ENCODE data around the gene GCDH. TPM values are rescaled to one million over a fixed set of nuclear protein-coding genes. Genes with fewer than 3 reads are reported as not detected.

GCDH gene
- total RNA-seq, 2 donors from 2014 or later, result 41.5 to 77.2 TPM

DNA sequence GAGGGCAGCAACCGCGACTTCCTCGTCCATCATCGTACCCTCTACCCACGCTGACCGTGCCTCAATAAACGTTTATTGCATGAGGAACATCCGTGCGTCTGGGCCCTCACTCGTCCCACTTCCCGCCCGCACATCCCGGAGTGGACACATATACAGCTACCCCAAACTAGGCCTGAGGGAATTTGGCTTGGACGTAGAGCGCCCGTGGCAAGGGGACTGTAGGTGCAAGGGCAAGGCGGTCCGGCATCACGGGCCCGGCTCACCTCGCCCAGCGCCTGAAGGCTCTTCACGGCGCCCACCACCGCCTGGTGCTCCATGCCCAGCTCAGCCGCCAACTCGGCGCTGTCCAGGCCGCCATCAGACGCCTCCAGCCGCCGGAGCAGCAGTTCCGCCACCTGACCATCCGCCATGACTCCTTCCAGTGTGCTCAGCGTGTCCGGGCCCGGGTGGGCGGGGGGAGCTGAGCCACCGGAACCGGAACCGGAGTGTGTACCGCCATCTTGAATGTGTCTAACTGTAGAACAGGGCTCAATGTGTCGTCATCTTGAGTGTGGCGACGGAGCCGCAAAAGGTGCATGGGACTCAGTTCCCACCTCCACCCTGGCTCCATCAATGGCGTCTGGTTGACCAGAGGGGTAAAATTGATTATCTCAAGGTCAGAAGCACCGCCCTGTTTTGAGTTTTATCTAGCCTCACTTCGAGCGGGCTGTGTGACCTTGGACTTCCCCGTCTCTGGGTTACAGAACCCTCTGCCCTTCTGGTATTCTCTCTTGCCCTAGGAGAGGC, 42.5 kb downstream of the GCDH start, which contains the start of gene FARSA:
Gene FARSA, minus strand, starts transcription at position 425 of the 786 bp plus-strand sequence. Its CDS starts 15 bp downstream, at position 410.
- Mint-ChIP-seq H3K9me3 (no peaks in the 10 kb centered on the region), H3K27me3 (no peaks in the 10 kb centered on the region), H3K4me1 (ENCODE audit: low read depth in 2 of 2) (peaks cover 35 to 36% of the 10 kb centered on the region in 2 donors), H3K27ac (peak within 1 kb of the TSS; percentile 84 to 92), H3K4me3 (peak within 1 kb of the TSS; percentile 99), H3K36me3 (peaks cover 15% of the 10 kb centered on the region)
- ATAC-seq, result peak; percentile 78 to 84
- DNase-seq (ENCODE audit: low spot score), result peak; percentile 92

DNA sequence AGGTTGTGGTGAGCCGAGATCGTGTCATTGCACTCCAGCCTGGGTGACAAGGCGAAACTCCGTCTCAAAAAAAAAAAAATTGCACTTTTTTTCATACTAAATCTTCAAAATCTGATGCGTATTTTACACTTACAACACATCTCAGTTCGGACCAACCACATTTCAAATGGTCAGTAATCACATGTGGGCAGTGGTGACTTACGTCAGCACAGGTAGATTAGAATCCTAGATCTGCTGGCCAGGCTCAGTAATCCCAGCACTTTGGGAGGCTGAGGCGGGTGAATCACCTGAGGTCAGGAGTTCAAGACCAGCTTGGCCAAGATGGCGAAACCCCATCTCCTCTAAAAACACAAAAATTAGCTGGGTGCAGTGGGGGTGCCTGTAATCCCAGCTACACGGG, 44.1 kb downstream of the GCDH start:
- Mint-ChIP-seq H3K27me3 (no peaks in the 10 kb centered on the region), H3K9me3 (no peaks in the 10 kb centered on the region), H3K27ac (no peak overlapping the region), H3K4me3 (no peak overlapping the region), H3K36me3 (peaks cover 21% of the 10 kb centered on the region), H3K4me1 (ENCODE audit: low read depth in 2 of 2) (peaks cover 44 to 51% of the 10 kb centered on the region in 2 donors)
- DNase-seq (ENCODE audit: low spot score), result no peak
- ATAC-seq, result no peak

DNA sequence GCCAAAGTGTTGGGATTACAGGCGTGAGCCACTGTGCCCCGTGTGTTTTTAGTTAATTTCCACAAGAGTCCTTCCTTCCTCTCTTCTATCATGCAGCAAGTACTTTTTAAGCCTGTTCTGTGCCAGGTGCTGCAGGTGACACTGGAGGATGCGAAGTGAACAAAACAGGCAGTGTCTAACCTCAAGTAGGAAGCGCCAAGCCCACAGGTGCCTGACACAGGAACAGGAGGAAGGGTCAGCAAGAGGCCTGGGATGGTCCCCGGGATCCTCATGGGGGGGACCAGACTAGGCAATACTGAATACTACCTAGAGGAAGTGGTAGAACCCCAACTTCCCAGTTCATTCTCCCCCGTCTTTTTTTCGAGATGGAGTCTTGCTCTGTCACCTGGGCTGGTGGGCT, 45.6 kb downstream of the GCDH start:
- ATAC-seq (no peak), DNase-seq (ENCODE audit: low spot score) (no peak)
- Mint-ChIP-seq H3K36me3 (peaks cover 23% of the 10 kb centered on the region), H3K4me3 (no peak overlapping the region), H3K9me3 (no peaks in the 10 kb centered on the region), H3K27ac (peak overlapping the region in 1 of 2 donors; percentile 26), H3K4me1 (ENCODE audit: low read depth in 2 of 2) (peaks cover 51 to 58% of the 10 kb centered on the region in 2 donors), H3K27me3 (no peaks in the 10 kb centered on the region)

DNA sequence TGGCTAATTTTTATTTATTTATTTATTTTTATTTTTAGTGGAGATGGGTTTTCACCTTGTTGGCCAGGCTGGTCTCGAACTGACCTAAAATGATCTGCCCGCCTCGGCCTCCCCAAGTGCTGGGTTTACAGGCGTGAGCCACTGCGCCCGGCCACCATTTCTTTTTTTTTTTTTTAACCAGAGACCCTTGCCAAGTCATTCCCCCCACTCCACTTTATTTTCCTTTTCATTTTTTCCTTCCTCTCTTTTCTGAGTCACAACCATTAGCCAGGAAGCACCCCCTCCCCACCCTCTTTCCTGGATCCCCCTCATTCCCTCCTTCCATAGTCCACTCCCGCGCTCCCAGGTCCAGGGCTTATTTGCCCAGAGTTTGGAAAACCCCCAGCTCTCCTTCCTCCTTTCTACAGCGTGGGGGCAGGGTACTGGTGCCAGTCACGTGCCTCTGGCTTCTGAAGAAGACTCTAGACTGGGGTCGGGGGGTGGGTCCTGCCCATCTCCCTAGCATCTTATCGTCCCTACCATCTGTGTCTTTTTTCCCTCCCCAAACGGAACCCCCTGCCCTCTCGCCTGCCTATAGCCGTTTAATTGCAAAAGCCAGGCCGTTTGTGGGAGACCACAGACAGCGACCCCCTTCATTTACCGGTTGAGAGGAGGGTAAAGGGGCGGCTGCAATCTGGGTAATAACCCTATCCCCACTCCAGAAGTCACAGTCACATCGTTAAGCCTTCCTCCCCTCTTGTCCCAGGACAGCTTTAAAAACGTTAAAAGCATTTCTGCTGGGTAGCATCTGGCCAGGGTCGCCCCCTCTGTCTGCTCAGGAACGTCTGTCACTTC, 46.4 kb downstream of the GCDH start:
- peaks cover 27% of the 10 kb centered on the region for H3K36me3 Mint-ChIP-seq

DNA sequence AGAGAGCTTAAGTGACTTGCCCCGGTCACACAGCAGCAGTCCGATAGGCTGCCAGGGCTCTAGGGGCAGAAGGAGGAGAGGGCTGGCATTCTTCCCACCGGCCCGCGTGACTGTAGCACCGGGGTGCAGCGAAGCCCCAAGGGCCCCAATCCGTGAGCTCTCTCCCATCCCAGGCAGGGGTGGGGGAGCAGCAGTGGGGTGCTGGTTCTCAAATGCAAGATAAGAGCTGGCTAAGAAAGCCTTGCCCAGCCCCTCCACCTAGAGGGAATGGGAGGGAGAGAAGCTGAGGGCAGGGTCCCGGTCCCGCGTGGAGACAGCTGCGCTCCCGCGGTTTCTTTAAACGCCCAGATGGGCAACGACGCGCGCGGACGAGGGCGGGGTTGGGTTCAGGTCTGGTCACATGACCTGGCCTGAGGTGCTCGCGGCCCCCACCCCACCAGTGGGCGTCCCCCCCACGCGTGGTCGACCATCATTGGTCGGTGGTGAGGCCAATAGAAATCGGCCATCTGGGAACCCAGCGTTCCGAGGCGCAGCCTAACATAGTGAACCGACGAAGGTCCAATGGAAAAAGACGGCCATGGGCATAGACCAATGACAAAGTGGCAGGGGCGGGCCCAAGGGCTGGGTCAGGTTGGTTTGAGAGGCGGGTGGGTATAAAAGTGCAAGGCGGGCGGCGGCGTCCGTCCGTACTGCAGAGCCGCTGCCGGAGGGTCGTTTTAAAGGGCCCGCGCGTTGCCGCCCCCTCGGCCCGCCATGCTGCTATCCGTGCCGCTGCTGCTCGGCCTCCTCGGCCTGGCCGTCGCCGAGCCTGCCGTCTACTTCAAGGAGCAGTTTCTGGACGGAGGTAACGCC, 47.2 kb downstream of the GCDH start, which contains the start of gene CALR:
Gene CALR, plus strand, starts transcription at position 683 of the 852 bp plus-strand sequence. Its CDS starts 71 bp downstream, at position 754.
- Mint-ChIP-seq H3K27ac (peak within 1 kb of the TSS; percentile 96 to 98), H3K27me3 (no peaks in the 10 kb centered on the region), H3K36me3 (peaks cover 25% of the 10 kb centered on the region), H3K4me1 (ENCODE audit: low read depth in 2 of 2) (peaks cover 42 to 54% of the 10 kb centered on the region in 2 donors), H3K4me3 (peak within 1 kb of the TSS; percentile 97), H3K9me3 (no peaks in the 10 kb centered on the region)
- ATAC-seq, result peak; percentile 94 to 95
- peak; percentile 99 for DNase-seq (ENCODE audit: low spot score)

More for the DNA sequence above, 46.4 kb downstream of the GCDH start:
- DNase-seq (ENCODE audit: low spot score), result no peak
- peak overlapping the region; percentile 96 to 98 for H3K27ac Mint-ChIP-seq
- peak overlapping the region; percentile 97 for H3K4me3 Mint-ChIP-seq
- H3K27me3 Mint-ChIP-seq, result no peaks in the 10 kb centered on the region
- no peaks in the 10 kb centered on the region for H3K9me3 Mint-ChIP-seq
- ATAC-seq, result no peak
- H3K4me1 Mint-ChIP-seq (ENCODE audit: low read depth in 2 of 2), result peaks cover 49 to 58% of the 10 kb centered on the region in 2 donors

DNA sequence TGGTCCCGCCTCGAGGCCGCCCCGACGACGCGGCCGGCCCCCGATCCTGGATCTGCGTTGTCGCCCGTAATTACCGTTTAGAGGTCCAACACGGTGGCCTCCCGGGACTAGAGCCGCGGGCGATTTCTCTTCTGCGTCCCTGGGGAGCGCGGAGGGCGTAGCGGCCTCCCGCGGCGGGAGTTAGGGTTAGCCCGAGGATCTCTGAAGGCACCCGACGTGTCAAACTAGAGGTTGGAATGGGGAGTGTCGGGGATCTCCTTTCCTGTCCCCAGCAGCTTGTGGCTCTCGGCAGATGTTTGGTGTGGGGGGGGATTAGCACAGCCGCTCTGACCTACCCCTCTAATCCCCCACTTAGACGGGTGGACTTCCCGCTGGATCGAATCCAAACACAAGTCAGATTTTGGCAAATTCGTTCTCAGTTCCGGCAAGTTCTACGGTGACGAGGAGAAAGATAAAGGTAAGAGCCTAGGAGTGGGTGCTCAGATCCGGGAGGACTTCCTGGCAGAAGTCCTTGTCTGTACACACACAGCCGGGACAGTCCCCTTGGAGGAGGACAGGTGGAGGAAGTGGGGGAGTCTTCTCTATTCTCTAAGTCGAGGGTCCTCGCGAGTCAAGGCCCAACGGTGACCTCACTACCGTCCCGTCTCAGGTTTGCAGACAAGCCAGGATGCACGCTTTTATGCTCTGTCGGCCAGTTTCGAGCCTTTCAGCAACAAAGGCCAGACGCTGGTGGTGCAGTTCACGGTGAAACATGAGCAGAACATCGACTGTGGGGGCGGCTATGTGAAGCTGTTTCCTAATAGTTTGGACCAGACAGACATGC, 48.0 kb downstream of the GCDH start:
- peak; percentile 63 for DNase-seq (ENCODE audit: low spot score)
- Mint-ChIP-seq H3K27me3 (no peaks in the 10 kb centered on the region), H3K4me1 (ENCODE audit: low read depth in 2 of 2) (peaks cover 43 to 54% of the 10 kb centered on the region in 2 donors), H3K4me3 (peak overlapping the region; percentile 97), H3K9me3 (no peaks in the 10 kb centered on the region), H3K27ac (peak overlapping the region; percentile 96 to 98), H3K36me3 (peaks cover 30% of the 10 kb centered on the region)
- peak; percentile 2 to 11 for ATAC-seq

DNA sequence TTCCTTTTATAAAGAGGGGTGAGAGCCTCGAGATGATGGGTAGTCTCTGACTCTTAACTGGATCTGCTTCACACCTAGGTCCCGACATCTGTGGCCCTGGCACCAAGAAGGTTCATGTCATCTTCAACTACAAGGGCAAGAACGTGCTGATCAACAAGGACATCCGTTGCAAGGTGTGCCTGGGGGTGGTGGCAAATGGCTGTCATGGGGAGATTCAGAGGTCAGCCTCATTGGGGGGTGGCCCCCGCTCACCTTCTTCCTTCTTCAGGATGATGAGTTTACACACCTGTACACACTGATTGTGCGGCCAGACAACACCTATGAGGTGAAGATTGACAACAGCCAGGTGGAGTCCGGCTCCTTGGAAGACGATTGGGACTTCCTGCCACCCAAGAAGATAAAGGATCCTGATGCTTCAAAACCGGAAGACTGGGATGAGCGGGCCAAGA, 49.0 kb downstream of the GCDH start:
- H3K9me3 Mint-ChIP-seq, result no peaks in the 10 kb centered on the region
- DNase-seq (ENCODE audit: low spot score) (no peak), ATAC-seq (no peak)
- H3K4me3 Mint-ChIP-seq, result peak overlapping the region; percentile 97
- H3K27ac Mint-ChIP-seq, result peak overlapping the region; percentile 96 to 98
- no peaks in the 10 kb centered on the region for H3K27me3 Mint-ChIP-seq
- H3K36me3 Mint-ChIP-seq, result peaks cover 35% of the 10 kb centered on the region
- peaks cover 46 to 60% of the 10 kb centered on the region in 2 donors for H3K4me1 Mint-ChIP-seq (ENCODE audit: low read depth in 2 of 2)

DNA sequence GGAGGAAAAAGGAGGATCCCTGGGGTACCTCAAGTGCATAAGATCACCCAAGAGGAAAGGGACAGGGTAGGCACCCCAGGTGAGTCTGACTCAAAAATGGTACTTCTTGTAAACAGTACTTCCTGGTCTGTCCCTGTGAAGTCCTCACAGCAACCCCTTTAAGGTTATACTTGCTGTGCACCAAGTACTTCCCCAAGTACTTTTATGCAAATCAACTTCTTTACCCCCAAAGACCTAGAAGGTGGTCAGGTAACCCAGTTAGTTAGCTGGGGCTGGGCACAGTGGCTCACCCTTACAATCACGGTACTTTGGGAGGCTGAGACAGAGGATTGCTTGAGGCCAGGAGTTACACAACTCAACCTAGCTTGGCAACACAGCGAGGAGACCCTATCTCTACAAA, 49.9 kb downstream of the GCDH start:
- Mint-ChIP-seq H3K9me3 (no peaks in the 10 kb centered on the region), H3K4me1 (ENCODE audit: low read depth in 2 of 2) (peaks cover 51 to 68% of the 10 kb centered on the region in 2 donors), H3K27ac (peak overlapping the region; percentile 96 to 98), H3K27me3 (no peaks in the 10 kb centered on the region), H3K36me3 (peaks cover 41% of the 10 kb centered on the region), H3K4me3 (peak overlapping the region; percentile 97)
- no peak for DNase-seq (ENCODE audit: low spot score)
- no peak for ATAC-seq

DNA sequence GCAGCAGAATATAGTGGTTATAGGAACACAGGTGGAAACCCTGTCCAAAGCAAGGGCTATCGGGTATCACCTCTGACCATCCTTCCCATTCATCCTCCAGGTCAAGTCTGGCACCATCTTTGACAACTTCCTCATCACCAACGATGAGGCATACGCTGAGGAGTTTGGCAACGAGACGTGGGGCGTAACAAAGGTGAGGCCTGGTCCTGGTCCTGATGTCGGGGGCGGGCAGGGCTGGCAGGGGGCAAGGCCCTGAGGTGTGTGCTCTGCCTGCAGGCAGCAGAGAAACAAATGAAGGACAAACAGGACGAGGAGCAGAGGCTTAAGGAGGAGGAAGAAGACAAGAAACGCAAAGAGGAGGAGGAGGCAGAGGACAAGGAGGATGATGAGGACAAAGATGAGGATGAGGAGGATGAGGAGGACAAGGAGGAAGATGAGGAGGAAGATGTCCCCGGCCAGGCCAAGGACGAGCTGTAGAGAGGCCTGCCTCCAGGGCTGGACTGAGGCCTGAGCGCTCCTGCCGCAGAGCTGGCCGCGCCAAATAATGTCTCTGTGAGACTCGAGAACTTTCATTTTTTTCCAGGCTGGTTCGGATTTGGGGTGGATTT, 52.6 kb downstream of the GCDH start:
- Mint-ChIP-seq H3K36me3 (peaks cover 45% of the 10 kb centered on the region), H3K27me3 (no peaks in the 10 kb centered on the region), H3K4me3 (peak overlapping the region; percentile 71), H3K4me1 (ENCODE audit: low read depth in 2 of 2) (peaks cover 55 to 63% of the 10 kb centered on the region in 2 donors), H3K27ac (peak overlapping the region; percentile 91 to 95), H3K9me3 (no peaks in the 10 kb centered on the region)
- DNase-seq (ENCODE audit: low spot score) (no peak), ATAC-seq (no peak)

DNA sequence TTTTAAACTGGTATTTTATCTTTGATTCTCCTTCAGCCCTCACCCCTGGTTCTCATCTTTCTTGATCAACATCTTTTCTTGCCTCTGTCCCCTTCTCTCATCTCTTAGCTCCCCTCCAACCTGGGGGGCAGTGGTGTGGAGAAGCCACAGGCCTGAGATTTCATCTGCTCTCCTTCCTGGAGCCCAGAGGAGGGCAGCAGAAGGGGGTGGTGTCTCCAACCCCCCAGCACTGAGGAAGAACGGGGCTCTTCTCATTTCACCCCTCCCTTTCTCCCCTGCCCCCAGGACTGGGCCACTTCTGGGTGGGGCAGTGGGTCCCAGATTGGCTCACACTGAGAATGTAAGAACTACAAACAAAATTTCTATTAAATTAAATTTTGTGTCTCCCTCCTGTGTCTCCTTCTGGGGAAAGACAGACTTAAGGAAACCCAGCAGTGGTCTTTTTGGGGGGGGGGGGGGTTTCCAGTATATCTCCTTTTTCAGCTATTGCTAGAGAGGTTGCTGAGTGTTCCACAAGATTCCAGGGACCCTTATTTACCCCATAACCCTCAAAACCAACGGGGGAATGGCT, 53.2 kb downstream of the GCDH start:
- H3K4me3 Mint-ChIP-seq, result peak overlapping the region; percentile 93
- H3K4me1 Mint-ChIP-seq (ENCODE audit: low read depth in 2 of 2), result peaks cover 52 to 56% of the 10 kb centered on the region in 2 donors

DNA sequence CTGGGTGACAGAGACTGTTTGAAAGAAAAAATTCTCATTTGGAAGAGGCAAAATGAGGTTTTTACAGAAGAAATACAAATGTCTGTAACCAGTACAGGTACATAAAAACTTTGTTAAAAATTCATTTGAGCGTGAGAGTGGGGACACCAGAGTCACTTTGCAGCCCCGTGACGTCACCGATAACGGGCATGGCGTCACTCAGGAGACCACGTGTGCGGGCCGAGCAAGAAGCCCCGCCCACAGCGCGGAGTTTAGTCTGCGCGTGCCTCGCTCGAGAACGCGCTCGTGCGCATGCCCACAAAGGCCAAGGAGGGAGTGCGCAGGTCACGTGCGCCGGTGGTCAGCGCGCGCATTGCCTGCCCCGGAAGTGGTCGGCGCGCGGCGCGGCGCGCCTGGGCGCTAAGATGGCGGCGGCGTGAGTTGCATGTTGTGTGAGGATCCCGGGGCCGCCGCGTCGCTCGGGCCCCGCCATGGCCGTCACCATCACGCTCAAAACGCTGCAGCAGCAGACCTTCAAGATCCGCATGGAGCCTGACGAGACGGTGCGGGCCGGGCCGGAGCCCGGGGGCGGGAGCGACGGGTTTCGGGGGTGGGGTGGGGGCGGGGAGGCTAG, 54.6 kb downstream of the GCDH start, which contains the start of gene RAD23A:
Gene RAD23A, plus strand, starts transcription at position 384 of the 613 bp plus-strand sequence. Its CDS starts 87 bp downstream, at position 471.
- H3K9me3 Mint-ChIP-seq, result no peaks in the 10 kb centered on the region
- H3K36me3 Mint-ChIP-seq, result peaks cover 36% of the 10 kb centered on the region
- no peaks in the 10 kb centered on the region for H3K27me3 Mint-ChIP-seq
- H3K4me1 Mint-ChIP-seq (ENCODE audit: low read depth in 2 of 2), result peaks cover 44 to 47% of the 10 kb centered on the region in 2 donors
- ATAC-seq, result peak; percentile 89 to 92
- peak within 1 kb of the TSS; percentile 91 to 95 for H3K27ac Mint-ChIP-seq
- DNase-seq (ENCODE audit: low spot score), result peak; percentile 98
- H3K4me3 Mint-ChIP-seq, result peak within 1 kb of the TSS; percentile 93

More for the DNA sequence above, 53.2 kb downstream of the GCDH start:
- Mint-ChIP-seq H3K27ac (peak overlapping the region; percentile 91 to 95), H3K9me3 (no peaks in the 10 kb centered on the region), H3K36me3 (peaks cover 41% of the 10 kb centered on the region), H3K27me3 (no peaks in the 10 kb centered on the region)
- ATAC-seq (no peak), DNase-seq (ENCODE audit: low spot score) (no peak)

Data from natural killer cell treated with Interleukin-12 subunit alpha and Interleukin-12 subunit beta and Interleukin-15 and Interleukin-18, amount 100 ng/mL, for 72 hours (primary cell).